ENCODE results near the gene TTC1. TPM values are rescaled to one million over a fixed set of nuclear protein-coding genes. Genes with fewer than 3 reads are reported as not detected.

TTC1 gene
- total RNA-seq, 1 experiment from 2014 or later: 67.6 TPM

- ATAC-seq (no peak), DNase-seq (ENCODE audit: low read depth, low spot score) (no peak)
- intact Hi-C loops (cut with micrococcal nuclease; ENCODE audit: unreplicated experiment): no loop called here
- no peaks in the 10 kb centered on the region for H3K27me3 ChIP-seq (ENCODE audit: control insufficient read depth, insufficient read depth, low read length)
- ChIA-PET CTCF (no interaction called here), POLR2A (no interaction called here)
- H3K9me3 ChIP-seq (ENCODE audit: control insufficient read depth, insufficient read depth, low read depth, low read length): no peaks in the 10 kb centered on the region
- no peaks in the 10 kb centered on the region; the same call in 1 of the 2 replicates for H3K36me3 ChIP-seq (ENCODE audit: control insufficient read depth, insufficient read depth, low read length)
- no peak overlapping the region for H3K27ac ChIP-seq (ENCODE audit: low read length)
- no peak for TF ChIP-seq REST (IDR thresholded peaks at IDR 0.05; ENCODE audit: insufficient read depth in 1 of 2, low read depth in 2 of 2, low read length in 1 of 2)
- no peak for TF ChIP-seq TCF7L2 (IDR thresholded peaks at IDR 0.05; ENCODE audit: low read depth, low read length)
- no peak for TF ChIP-seq CTCF (IDR thresholded peaks at IDR 0.05)
- TF ChIP-seq SIN3A (IDR thresholded peaks at IDR 0.05; ENCODE audit: borderline replicate concordance, insufficient read depth, low read depth, low read length): no peak
- TF ChIP-seq POLR2AphosphoS5 (IDR thresholded peaks at IDR 0.05; ENCODE audit: low read depth, low read length): no peak
- H3K4me3 ChIP-seq (ENCODE audit: low read depth in 2 of 2, low read length in 2 of 2): no peak overlapping the region
- no peaks in the 10 kb centered on the region; the same call in 1 of the 2 replicates for H3K4me1 ChIP-seq (ENCODE audit: control insufficient read depth, insufficient read depth, low read length)
- in situ Hi-C loops (cut with HindIII; ENCODE audit: low pct_unique_long_range_greater_than_20kb, low sequenced_read_pairs): no loop called here
- BruUV-seq (replicated peaks): no TSS peak
Measured at GRCh38 chr5:160075073-160075472, 66.1 kb downstream of the TTC1 start.

GRCh38 chr5:160076997-160077396 is 68.1 kb downstream of the TTC1 start:
- POLR2A ChIA-PET: no interaction called here
- H3K9me3 ChIP-seq (ENCODE audit: control insufficient read depth, insufficient read depth, low read depth, low read length): no peaks in the 10 kb centered on the region
- peaks cover 6% of the 10 kb centered on the region; the same call in 1 of the 2 replicates for H3K4me1 ChIP-seq (ENCODE audit: control insufficient read depth, insufficient read depth, low read length)
- CTCF ChIA-PET: no interaction called here
- H3K36me3 ChIP-seq (ENCODE audit: control insufficient read depth, insufficient read depth, low read length): no peaks in the 10 kb centered on the region; the same call in 1 of the 2 replicates
- no TSS peak for BruUV-seq (replicated peaks)
- H3K27me3 ChIP-seq (ENCODE audit: control insufficient read depth, insufficient read depth, low read length): no peaks in the 10 kb centered on the region
- no peak for TF ChIP-seq REST (IDR thresholded peaks at IDR 0.05; ENCODE audit: insufficient read depth in 1 of 2, low read depth in 2 of 2, low read length in 1 of 2)
- TF ChIP-seq TCF7L2 (IDR thresholded peaks at IDR 0.05; ENCODE audit: low read depth, low read length): no peak
- no peak for TF ChIP-seq POLR2AphosphoS5 (IDR thresholded peaks at IDR 0.05; ENCODE audit: low read depth, low read length)
- TF ChIP-seq SIN3A (IDR thresholded peaks at IDR 0.05; ENCODE audit: borderline replicate concordance, insufficient read depth, low read depth, low read length): no peak
- in situ Hi-C loops (cut with HindIII; ENCODE audit: low pct_unique_long_range_greater_than_20kb, low sequenced_read_pairs): no loop called here
- H3K4me3 ChIP-seq (ENCODE audit: low read depth in 2 of 2, low read length in 2 of 2): no peak overlapping the region
- intact Hi-C loops (cut with micrococcal nuclease; ENCODE audit: unreplicated experiment): no loop called here
- no peak overlapping the region for H3K27ac ChIP-seq (ENCODE audit: low read length)
- no peak for DNase-seq (ENCODE audit: low read depth, low spot score)
- ATAC-seq: no peak

All from Panc1 (cell line).